Measurements from ENCODE around the gene TMPRSS2. TPM values are rescaled to one million over a fixed set of nuclear protein-coding genes. Genes with fewer than 3 reads are reported as not detected.
A peak's percentile ranks its signal among the peaks of the same experiment; 100 is the strongest.

The TMPRSS2 gene
- total and polyA plus RNA-seq, 9 donors = 0.01 to 3.0 (median 1.2) TPM; not detected in 3

- no peak overlapping the region for H3K4me3 ChIP-seq
- WGBS, 3 donors = 90 to 97% (median 96%) methylated on average over 8 of the region's 8 CpGs
- intact Hi-C loops (cut with DNase I) = no loop called here
- TF ChIP-seq POLR2A (IDR thresholded peaks at IDR 0.05) = no peak
- no peak for TF ChIP-seq CTCF (IDR thresholded peaks at IDR 0.05)
- no peak for TF ChIP-seq EP300 (IDR thresholded peaks at IDR 0.05)
- no peak overlapping the region for H3K27ac ChIP-seq
- H3K9me3 ChIP-seq = no peaks in the 10 kb centered on the region
- no peaks in the 10 kb centered on the region for H3K27me3 ChIP-seq
- no peaks in the 10 kb centered on the region for H3K36me3 ChIP-seq
- peaks cover 4% of the 10 kb centered on the region for H3K4me1 ChIP-seq (ENCODE audit: insufficient read depth)
- DNase-seq = no peak
Observed at GRCh38 chr21:41428311-41428710, 79.6 kb downstream of the TMPRSS2 start.

- TF ChIP-seq POLR2A (IDR thresholded peaks at IDR 0.05) (no peak), EP300 (IDR thresholded peaks at IDR 0.05) (no peak), CTCF (IDR thresholded peaks at IDR 0.05) (no peak)
- no peaks in the 10 kb centered on the region for H3K36me3 ChIP-seq
- H3K27ac ChIP-seq = no peak overlapping the region
- no peaks in the 10 kb centered on the region for H3K27me3 ChIP-seq
- H3K9me3 ChIP-seq = no peaks in the 10 kb centered on the region
- H3K4me3 ChIP-seq = no peak overlapping the region
- peaks cover 4% of the 10 kb centered on the region for H3K4me1 ChIP-seq (ENCODE audit: insufficient read depth)
- intact Hi-C loops (cut with DNase I) = no loop called here
- WGBS, 3 donors = 86 to 91% (median 91%) methylated on average over 8 of the region's 8 CpGs
- no peak for DNase-seq
Observed at GRCh38 chr21:41427556-41427955, 80.4 kb downstream of the TMPRSS2 start.

- TF ChIP-seq EP300 (IDR thresholded peaks at IDR 0.05) (no peak), CTCF (IDR thresholded peaks at IDR 0.05) (no peak), POLR2A (IDR thresholded peaks at IDR 0.05) (no peak)
- 13 to 19% (median 18%) methylated on average over 40 to 41 of the region's 41 CpGs for WGBS, 3 donors
- no peaks in the 10 kb centered on the region for H3K9me3 ChIP-seq
- no peaks in the 10 kb centered on the region for H3K36me3 ChIP-seq
- H3K27ac ChIP-seq = peak overlapping the region; percentile 24 to 53
- intact Hi-C loops (cut with DNase I) = no loop called here
- H3K4me3 ChIP-seq = peak overlapping the region; percentile 67
- peak in 4 of 5 donors; percentile 34 to 63 (median 50) for DNase-seq
- peaks cover 4% of the 10 kb centered on the region for H3K4me1 ChIP-seq (ENCODE audit: insufficient read depth)
- no peaks in the 10 kb centered on the region for H3K27me3 ChIP-seq
Observed at GRCh38 chr21:41426676-41427404, 81.1 kb downstream of the TMPRSS2 start.

GRCh38 chr21:41425954-41426675 is 81.8 kb downstream of the TMPRSS2 start, which contains the start of gene MX1:
MX1 (plus strand) TSS chr21:41426239; CDS start chr21:41432071, 5,832 bp downstream.
- H3K9me3 ChIP-seq = no peaks in the 10 kb centered on the region
- peaks cover 4% of the 10 kb centered on the region for H3K4me1 ChIP-seq (ENCODE audit: insufficient read depth)
- DNase-seq = peak; percentile 74 to 82 (median 79)
- 0 to 1% (median 1%) methylated on average over 62 to 65 of the region's 65 CpGs for WGBS, 3 donors
- H3K36me3 ChIP-seq = no peaks in the 10 kb centered on the region
- H3K4me3 ChIP-seq = peak within 1 kb of the TSS; percentile 67
- TF ChIP-seq EP300 (IDR thresholded peaks at IDR 0.05) (no peak), CTCF (IDR thresholded peaks at IDR 0.05) (no peak), POLR2A (IDR thresholded peaks at IDR 0.05) (peak; percentile 44)
- peak within 1 kb of the TSS; percentile 24 to 53 for H3K27ac ChIP-seq
- intact Hi-C loops (cut with DNase I) = no loop called here
- H3K27me3 ChIP-seq = no peaks in the 10 kb centered on the region
